T-helper 2 cell treated with Interferon-gamma antibody and Interleukin-4, amounts not matched to agents 5 μg/mL and 100 μg/mL, for 36 hours (primary cell): ENCODE measurements around the gene LAMA2.

Experiments used
- DNase-seq: peaks from one replicate; pipeline ENCODE4 v3.0.0; 2021; ENCODE audit warnings: low spot score
- H3K27ac Mint-ChIP-seq: one replicate; pipeline ENCODE4 v1.8.0; 2021; ENCODE audit warnings: mild to moderate bottlenecking, mixed read lengths
- H3K27me3 Mint-ChIP-seq: one replicate; pipeline ENCODE4 v1.8.0; 2021; ENCODE audit warnings: low read depth, mixed read lengths
- H3K36me3 Mint-ChIP-seq: one replicate; pipeline ENCODE4 v1.8.0; 2021; ENCODE audit warnings: low read depth, mixed read lengths
- H3K4me1 Mint-ChIP-seq: one replicate; pipeline ENCODE4 v1.8.0; 2021; ENCODE audit warnings: low read depth, mixed read lengths
- H3K4me3 Mint-ChIP-seq: one replicate; pipeline ENCODE4 v1.8.0; 2022; ENCODE audit warnings: mild to moderate bottlenecking, moderate library complexity, mixed read lengths
- H3K9me3 Mint-ChIP-seq: one replicate; pipeline ENCODE4 v1.8.0; 2021; ENCODE audit warnings: mixed read lengths

Gene LAMA2

GRCh38 chr6:129302671-129303070, 419.7 kb downstream of the LAMA2 start:
- H3K4me3 Mint-ChIP-seq = no peak overlapping the region
- no peaks in the 10 kb centered on the region for H3K36me3 Mint-ChIP-seq
- no peaks in the 10 kb centered on the region for H3K9me3 Mint-ChIP-seq
- no peak overlapping the region for H3K27ac Mint-ChIP-seq
- no peak for DNase-seq
- no peaks in the 10 kb centered on the region for H3K4me1 Mint-ChIP-seq
- peaks cover 3% of the 10 kb centered on the region for H3K27me3 Mint-ChIP-seq

GRCh38 chr6:129306826-129307225, 423.9 kb downstream of the LAMA2 start:
- no peak overlapping the region for H3K4me3 Mint-ChIP-seq
- H3K9me3 Mint-ChIP-seq = no peaks in the 10 kb centered on the region
- H3K27me3 Mint-ChIP-seq = no peaks in the 10 kb centered on the region
- no peak for DNase-seq
- H3K4me1 Mint-ChIP-seq = no peaks in the 10 kb centered on the region
- no peak overlapping the region for H3K27ac Mint-ChIP-seq
- H3K36me3 Mint-ChIP-seq = no peaks in the 10 kb centered on the region

- no peak for DNase-seq
- Mint-ChIP-seq H3K36me3 (no peaks in the 10 kb centered on the region), H3K4me3 (no peak overlapping the region), H3K9me3 (no peaks in the 10 kb centered on the region), H3K4me1 (no peaks in the 10 kb centered on the region), H3K27me3 (no peaks in the 10 kb centered on the region), H3K27ac (no peak overlapping the region)
These were observed 424.9 kb downstream of the LAMA2 start for GRCh38 chr6:129307845-129308244.

- Mint-ChIP-seq H3K27ac (no peak overlapping the region), H3K36me3 (no peaks in the 10 kb centered on the region)
These were observed 426.2 kb downstream of the LAMA2 start for GRCh38 chr6:129309154-129309553.

GRCh38 chr6:129312880-129313279, 429.9 kb downstream of the LAMA2 start:
- no peak for DNase-seq
- Mint-ChIP-seq H3K36me3 (no peaks in the 10 kb centered on the region), H3K4me1 (no peaks in the 10 kb centered on the region), H3K9me3 (no peaks in the 10 kb centered on the region), H3K4me3 (no peak overlapping the region), H3K27ac (no peak overlapping the region), H3K27me3 (no peaks in the 10 kb centered on the region)

More at GRCh38 chr6:129309154-129309553, 426.2 kb downstream of the LAMA2 start:
- no peaks in the 10 kb centered on the region for H3K27me3 Mint-ChIP-seq
- H3K4me3 Mint-ChIP-seq = no peak overlapping the region
- no peak for DNase-seq
- H3K9me3 Mint-ChIP-seq = no peaks in the 10 kb centered on the region
- no peaks in the 10 kb centered on the region for H3K4me1 Mint-ChIP-seq

GRCh38 chr6:129314575-129314974, 431.6 kb downstream of the LAMA2 start:
- peaks cover 3% of the 10 kb centered on the region for H3K27me3 Mint-ChIP-seq
- H3K4me1 Mint-ChIP-seq = no peaks in the 10 kb centered on the region
- no peak overlapping the region for H3K4me3 Mint-ChIP-seq
- DNase-seq = no peak
- no peaks in the 10 kb centered on the region for H3K36me3 Mint-ChIP-seq
- no peak overlapping the region for H3K27ac Mint-ChIP-seq
- no peaks in the 10 kb centered on the region for H3K9me3 Mint-ChIP-seq

- Mint-ChIP-seq H3K4me3 (no peak overlapping the region), H3K27ac (no peak overlapping the region), H3K36me3 (no peaks in the 10 kb centered on the region), H3K4me1 (no peaks in the 10 kb centered on the region), H3K27me3 (peaks cover 3% of the 10 kb centered on the region), H3K9me3 (no peaks in the 10 kb centered on the region)
- no peak for DNase-seq
These were observed 435.2 kb downstream of the LAMA2 start for GRCh38 chr6:129317931-129318820.

- no peak for DNase-seq
- Mint-ChIP-seq H3K9me3 (no peaks in the 10 kb centered on the region), H3K4me3 (no peak overlapping the region), H3K4me1 (no peaks in the 10 kb centered on the region), H3K27me3 (peaks cover 6% of the 10 kb centered on the region), H3K36me3 (no peaks in the 10 kb centered on the region), H3K27ac (no peak overlapping the region)
These were observed 438.0 kb downstream of the LAMA2 start for GRCh38 chr6:129320892-129321291.

- Mint-ChIP-seq H3K27ac (no peak overlapping the region), H3K36me3 (no peaks in the 10 kb centered on the region), H3K4me3 (no peak overlapping the region), H3K4me1 (no peaks in the 10 kb centered on the region), H3K9me3 (no peaks in the 10 kb centered on the region), H3K27me3 (peaks cover 6% of the 10 kb centered on the region)
- no peak for DNase-seq
These were observed 438.4 kb downstream of the LAMA2 start for GRCh38 chr6:129321303-129321702.

GRCh38 chr6:129324345-129324744, 441.4 kb downstream of the LAMA2 start:
- H3K27ac Mint-ChIP-seq = no peak overlapping the region
- H3K4me3 Mint-ChIP-seq = no peak overlapping the region
- peaks cover 4% of the 10 kb centered on the region for H3K27me3 Mint-ChIP-seq
- H3K4me1 Mint-ChIP-seq = no peaks in the 10 kb centered on the region
- no peaks in the 10 kb centered on the region for H3K36me3 Mint-ChIP-seq
- no peak for DNase-seq
- H3K9me3 Mint-ChIP-seq = no peaks in the 10 kb centered on the region

GRCh38 chr6:129329678-129330077, 446.7 kb downstream of the LAMA2 start:
- Mint-ChIP-seq H3K9me3 (no peaks in the 10 kb centered on the region), H3K36me3 (no peaks in the 10 kb centered on the region), H3K27ac (no peak overlapping the region), H3K4me3 (no peak overlapping the region), H3K27me3 (no peaks in the 10 kb centered on the region), H3K4me1 (no peaks in the 10 kb centered on the region)
- no peak for DNase-seq

GRCh38 chr6:129331450-129332138, 448.7 kb downstream of the LAMA2 start:
- no peak overlapping the region for H3K27ac Mint-ChIP-seq
- no peaks in the 10 kb centered on the region for H3K4me1 Mint-ChIP-seq
- no peak overlapping the region for H3K4me3 Mint-ChIP-seq
- no peaks in the 10 kb centered on the region for H3K27me3 Mint-ChIP-seq
- DNase-seq = no peak
- H3K9me3 Mint-ChIP-seq = no peaks in the 10 kb centered on the region
- no peaks in the 10 kb centered on the region for H3K36me3 Mint-ChIP-seq

GRCh38 chr6:129335792-129336191, 452.9 kb downstream of the LAMA2 start:
- Mint-ChIP-seq H3K36me3 (no peaks in the 10 kb centered on the region), H3K27me3 (peaks cover 4% of the 10 kb centered on the region), H3K4me3 (no peak overlapping the region), H3K4me1 (no peaks in the 10 kb centered on the region), H3K27ac (no peak overlapping the region), H3K9me3 (no peaks in the 10 kb centered on the region)
- DNase-seq = no peak

- DNase-seq = no peak
- Mint-ChIP-seq H3K27ac (no peak overlapping the region), H3K36me3 (no peaks in the 10 kb centered on the region), H3K4me1 (no peaks in the 10 kb centered on the region), H3K27me3 (peaks cover 4% of the 10 kb centered on the region), H3K9me3 (no peaks in the 10 kb centered on the region), H3K4me3 (no peak overlapping the region)
These were observed 455.7 kb downstream of the LAMA2 start for GRCh38 chr6:129338683-129339082.
